NCI-H146 treated with DMSO at 0.1 percent for 48 hours (cell line): ENCODE measurements around the gene DNAJC19.

Experiments
- DNase-seq: peaks from one replicate; lab custom pipeline; 2025; ENCODE audit not compliant: unreplicated experiment; lab: John Stamatoyannopoulos, UW

The DNAJC19 gene

DNA sequence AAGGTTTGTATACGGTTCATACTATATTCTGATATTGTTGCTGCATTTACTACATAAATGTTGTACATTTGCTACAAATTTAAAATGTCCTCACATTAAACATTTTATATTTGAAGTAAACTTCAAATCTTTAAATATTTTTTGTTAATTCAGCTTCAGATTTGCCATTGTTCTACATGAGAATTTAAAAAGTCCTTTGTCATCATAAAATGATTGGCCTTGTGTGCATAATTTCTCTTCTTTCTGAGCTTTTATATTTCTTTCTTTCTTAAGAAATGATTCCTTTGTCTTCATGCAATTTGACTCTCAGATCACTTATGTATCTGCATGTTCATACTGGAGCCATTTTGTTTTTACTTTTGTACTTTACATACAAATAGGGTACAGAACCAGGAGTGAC is 28.0 kb downstream of the DNAJC19 start:
- no peak for DNase-seq

DNA sequence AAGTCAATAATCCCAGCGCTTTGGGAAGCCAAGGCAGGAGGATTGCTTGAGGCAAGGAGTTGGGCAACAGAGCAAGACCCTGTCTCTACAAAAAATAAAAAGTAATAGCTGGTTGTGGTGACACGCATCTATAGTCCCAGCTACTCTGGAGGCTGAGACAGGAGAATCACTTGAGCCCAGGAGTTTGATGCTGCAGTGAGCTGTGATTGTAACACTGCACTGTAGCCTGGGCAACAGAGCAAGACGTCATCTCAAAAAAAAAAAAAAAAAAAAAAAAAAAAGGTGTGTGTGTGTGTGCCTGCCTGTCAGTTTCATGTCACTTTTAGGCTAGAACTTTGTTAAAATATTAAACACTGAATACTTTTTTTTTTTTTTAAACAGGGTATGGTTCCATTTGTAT is 28.4 kb downstream of the DNAJC19 start:
- DNase-seq: no peak

DNA sequence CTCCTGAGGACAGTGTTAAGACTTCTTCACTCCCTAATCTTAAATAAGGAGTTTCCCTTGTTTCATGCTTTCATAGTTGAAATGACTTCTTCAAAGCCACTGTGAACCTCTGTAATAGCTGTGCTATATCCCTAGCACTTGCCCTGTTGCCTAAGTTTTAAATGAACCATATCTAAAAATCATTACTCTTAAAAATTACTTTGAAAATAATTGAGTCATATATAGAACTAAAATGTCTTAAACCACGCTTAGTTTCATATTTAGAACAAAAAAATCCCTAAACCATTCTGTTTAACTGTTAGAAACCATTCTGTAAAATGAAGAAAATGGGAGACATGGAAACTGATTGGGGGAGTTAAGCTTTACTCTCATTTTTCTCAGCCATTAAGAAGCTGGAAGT is 29.8 kb downstream of the DNAJC19 start:
- no peak for DNase-seq

DNA sequence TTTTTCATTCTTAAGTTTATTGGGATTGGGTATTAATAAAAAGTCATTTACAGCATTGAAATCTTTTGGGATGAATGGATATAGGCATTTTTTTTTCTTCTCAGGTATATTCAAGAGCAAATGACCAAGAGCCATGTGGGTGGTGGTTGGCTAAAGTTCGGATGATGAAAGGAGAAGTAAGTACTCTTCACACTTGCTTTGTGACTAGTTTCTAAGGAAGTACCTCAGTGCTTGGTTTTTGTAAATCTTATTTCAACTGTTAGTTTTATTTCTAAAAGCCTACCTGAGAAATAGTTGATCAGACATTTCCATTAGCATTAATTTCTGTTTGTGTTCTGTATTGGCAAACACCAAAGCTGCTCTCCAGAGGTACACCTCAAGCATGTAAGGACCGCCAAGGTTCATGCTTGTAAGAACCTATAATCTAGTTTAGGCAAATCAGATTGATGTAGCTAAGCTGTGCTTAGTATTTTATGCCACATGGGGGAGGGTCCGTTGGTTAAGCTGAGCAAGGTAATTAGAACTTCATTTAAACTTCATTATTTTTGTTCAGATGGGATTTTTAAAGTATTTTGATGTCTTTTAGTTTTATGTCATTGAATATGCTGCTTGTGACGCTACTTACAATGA is 41.7 kb downstream of the DNAJC19 start:
- DNase-seq: no peak

DNA sequence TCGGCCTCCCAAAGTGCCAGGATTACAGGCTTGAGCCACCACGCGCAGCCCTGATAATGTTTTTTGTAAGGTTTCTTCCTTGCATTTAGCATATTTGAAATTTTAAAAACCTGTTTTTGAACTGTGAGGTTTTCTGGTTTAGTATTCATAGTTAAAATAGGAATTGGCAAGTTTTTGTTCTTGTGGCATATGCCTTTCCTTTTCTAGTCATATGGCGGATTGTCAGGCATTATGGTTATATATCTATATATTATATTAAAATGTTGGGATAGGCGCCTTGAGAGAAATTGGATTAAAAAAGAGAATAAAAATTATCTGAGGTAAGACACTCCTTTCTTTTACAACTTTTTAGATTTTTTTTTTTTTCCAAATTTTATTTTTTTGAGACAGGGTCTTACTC is 48.7 kb downstream of the DNAJC19 start:
- no peak for DNase-seq

DNA sequence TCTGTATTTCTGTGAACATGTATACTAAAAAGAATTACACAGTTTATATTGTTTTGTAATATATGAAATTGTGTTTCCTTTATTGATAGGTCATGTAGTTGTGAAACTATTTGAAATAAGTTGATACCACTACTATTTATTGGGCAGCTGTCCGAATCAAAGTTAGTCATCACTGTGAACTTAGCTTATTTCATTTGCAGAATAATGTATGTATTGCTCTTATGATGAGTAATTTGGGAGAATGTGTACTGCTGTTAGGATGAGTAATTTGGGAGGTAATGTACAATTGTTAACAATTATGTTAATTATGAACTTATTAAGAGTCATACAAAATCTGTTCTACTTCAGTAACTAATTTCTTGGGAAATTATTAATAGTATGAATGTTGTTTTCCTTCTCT is 54.9 kb downstream of the DNAJC19 start:
- no peak for DNase-seq
